Thyroid gland (tissue), 4 donors: Measurements from ENCODE around the gene MAMLD1. TPM values are rescaled to one million over a fixed set of nuclear protein-coding genes. Genes with fewer than 3 reads are reported as not detected.

Source experiments
- DNase-seq, 2 donors: peaks; one replicate each; pipeline ENCODE4 v3.0.0-alpha.2; 2019
- H3K27ac ChIP-seq, 3 donors: fragments of 200-600 bp; sonication (generic); 1 replicate in 2 of 3; 2 replicates in 1 of 3; pipeline ENCODE4 v1.5.1; 2016 to 2019; ENCODE audit warnings: mild to moderate bottlenecking in 1 of 3, moderate library complexity in 1 of 3
- H3K27me3 ChIP-seq: fragments of 200-600 bp; sonication (generic); one replicate; pipeline ENCODE4 v1.5.1; 2019
- H3K36me3 ChIP-seq, 2 donors: fragments of 200-600 bp; sonication (generic); one replicate each; pipeline ENCODE4 v1.5.1; 2016 to 2019
- H3K4me1 ChIP-seq, 2 donors: fragments of 200-600 bp; sonication (generic); one replicate each; pipeline ENCODE4 v1.5.1; 2017 to 2019
- H3K4me3 ChIP-seq, 3 donors: fragments of 200-600 bp; sonication (generic); replicated peaks in 1 of 3; 1 replicate in 2 of 3; 2 replicates in 1 of 3; pipeline ENCODE4 v1.5.1; 2016; ENCODE audit warnings: mild to moderate bottlenecking in 1 of 3
- H3K9me3 ChIP-seq: fragments of 200-600 bp; sonication (generic); one replicate; pipeline ENCODE4 v1.5.1; 2017
- POLR2A ChIP-seq, 2 donors: fragments of 450-650 bp; IDR thresholded peaks; one replicate each; pipeline ENCODE4 v1.6.1; 2017; ENCODE audit warnings: antibody characterized with exemption in 2 of 2, mild to moderate bottlenecking in 2 of 2, moderate library complexity in 1 of 2
- WGBS, 2 donors: methylation state at CpG; one replicate each; pipeline ENCODE4 v1.1.5; 2017; 5-methylcytosine and 5-hydroxymethylcytosine counted together
- intact Hi-C: fragments of 100-400 bp; cut with DNase I; formaldehyde crosslinking; loops from one replicate; pipeline ENCODE4 v1.15.1; 2023
- total RNA-seq, 4 donors: library from RNA; depleted of rRNA; stranded (reverse); fragments of >200 nt; gene quantifications; one replicate each; pipeline ENCODE4 v1.2.3, GENCODE V29; 2016
- TF ChIP-seq, protein P1 (sequence below), 6 experiments: fragments of 200-600 bp in 3 of 6; fragments of 450-650 bp in 3 of 6; sonication (generic) in 3 of 6; IDR thresholded peaks; one replicate each; pipeline ENCODE4 v1.5.1; 2016 to 2019; ENCODE audit warnings: antibody characterized with exemption in 6 of 6, mild to moderate bottlenecking in 2 of 6, inconsistent platforms in 1 of 6, moderate library complexity in 1 of 6

MAMLD1 gene
- total RNA-seq, 4 donors from 2014 or later: 1.3 to 2.2 (median 1.8) TPM

DNA sequence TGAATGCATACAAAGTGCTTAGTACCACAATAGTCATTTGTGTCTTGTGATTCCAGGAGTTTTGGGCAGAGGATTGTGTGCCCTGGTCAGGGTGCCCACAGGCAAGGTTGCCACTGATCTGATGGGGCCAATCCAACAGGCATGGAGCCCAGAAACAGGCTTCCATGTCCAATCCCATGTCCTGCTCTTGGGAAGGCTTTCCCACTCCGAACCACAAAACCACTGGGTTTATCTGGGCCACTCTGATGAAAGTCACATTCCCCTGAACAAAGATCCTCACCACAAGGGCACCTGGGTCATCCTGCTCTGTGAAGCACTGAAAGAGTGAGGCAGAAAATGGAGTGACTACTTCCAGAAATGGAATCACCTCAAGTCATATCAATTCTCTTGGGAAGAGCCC is 96.9 kb downstream of the MAMLD1 start:
- Histone ChIP-seq H3K9me3 (no peaks in the 10 kb centered on the region), H3K4me1 (no peaks in the 10 kb centered on the region), H3K27me3 (no peaks in the 10 kb centered on the region), H3K27ac (no peak overlapping the region), H3K36me3 (no peaks in the 10 kb centered on the region), H3K4me3 (no peak overlapping the region)
- TF ChIP-seq POLR2A (IDR thresholded peaks at IDR 0.05): no peak
- TF ChIP-seq, protein P1, sequence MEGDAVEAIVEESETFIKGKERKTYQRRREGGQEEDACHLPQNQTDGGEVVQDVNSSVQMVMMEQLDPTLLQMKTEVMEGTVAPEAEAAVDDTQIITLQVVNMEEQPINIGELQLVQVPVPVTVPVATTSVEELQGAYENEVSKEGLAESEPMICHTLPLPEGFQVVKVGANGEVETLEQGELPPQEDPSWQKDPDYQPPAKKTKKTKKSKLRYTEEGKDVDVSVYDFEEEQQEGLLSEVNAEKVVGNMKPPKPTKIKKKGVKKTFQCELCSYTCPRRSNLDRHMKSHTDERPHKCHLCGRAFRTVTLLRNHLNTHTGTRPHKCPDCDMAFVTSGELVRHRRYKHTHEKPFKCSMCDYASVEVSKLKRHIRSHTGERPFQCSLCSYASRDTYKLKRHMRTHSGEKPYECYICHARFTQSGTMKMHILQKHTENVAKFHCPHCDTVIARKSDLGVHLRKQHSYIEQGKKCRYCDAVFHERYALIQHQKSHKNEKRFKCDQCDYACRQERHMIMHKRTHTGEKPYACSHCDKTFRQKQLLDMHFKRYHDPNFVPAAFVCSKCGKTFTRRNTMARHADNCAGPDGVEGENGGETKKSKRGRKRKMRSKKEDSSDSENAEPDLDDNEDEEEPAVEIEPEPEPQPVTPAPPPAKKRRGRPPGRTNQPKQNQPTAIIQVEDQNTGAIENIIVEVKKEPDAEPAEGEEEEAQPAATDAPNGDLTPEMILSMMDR (IDR thresholded peaks at IDR 0.05): no peak
- DNase-seq: no peak
- 100% methylated on average over 1 of the region's 1 CpG; no CpG with 5 or more reads in 1 of the 2 donors for WGBS, 2 donors
- intact Hi-C loops: no loop called here

DNA sequence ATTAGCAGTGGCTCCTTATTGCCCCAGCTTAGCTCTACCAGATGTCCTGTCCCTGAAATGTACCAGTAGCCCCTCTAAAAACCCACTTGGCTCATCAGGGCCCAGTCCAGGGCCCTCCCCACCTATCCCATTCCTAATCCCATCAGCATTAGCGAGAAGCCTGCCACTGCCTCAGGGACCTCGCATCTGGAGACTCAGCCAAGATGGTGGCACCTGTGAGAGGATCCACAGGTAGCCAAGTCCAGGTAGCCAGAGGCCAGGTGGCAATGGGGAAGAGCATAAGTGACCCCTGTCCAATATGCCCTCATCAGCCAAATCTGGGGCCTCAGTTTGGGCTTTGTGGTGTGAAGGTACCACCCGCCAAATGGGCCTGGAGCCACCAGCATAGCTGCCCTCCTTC is 97.7 kb downstream of the MAMLD1 start:
- TF ChIP-seq POLR2A (IDR thresholded peaks at IDR 0.05): no peak
- TF ChIP-seq, protein P1 (IDR thresholded peaks at IDR 0.05): no peak
- Histone ChIP-seq H3K4me1 (no peaks in the 10 kb centered on the region), H3K27me3 (no peaks in the 10 kb centered on the region), H3K27ac (no peak overlapping the region), H3K9me3 (no peaks in the 10 kb centered on the region), H3K4me3 (no peak overlapping the region), H3K36me3 (no peaks in the 10 kb centered on the region)
- intact Hi-C loops: no loop called here
- no peak for DNase-seq
- 100% methylated on average over 2 of the region's 3 CpGs; no CpG with 5 or more reads in 1 of the 2 donors for WGBS, 2 donors

DNA sequence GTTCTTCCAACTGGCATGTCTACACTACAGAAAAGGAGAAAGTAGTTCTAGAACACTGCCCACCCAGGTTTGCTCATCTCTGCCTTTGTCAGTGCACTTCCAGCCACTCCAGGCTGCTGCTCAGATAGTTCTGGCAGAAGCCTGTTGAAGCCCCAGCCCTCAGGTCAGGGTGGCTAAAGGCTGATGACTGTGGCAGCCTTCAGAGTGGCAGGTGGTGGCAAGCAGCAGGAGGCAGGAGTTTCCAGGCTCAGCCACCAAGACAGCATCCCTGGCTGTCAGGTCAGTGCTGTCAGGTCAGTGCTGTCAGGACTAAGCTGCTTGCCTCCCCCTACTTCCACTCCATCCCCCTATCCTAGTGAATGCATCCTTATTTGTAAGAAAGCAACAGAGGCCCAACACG is 100.4 kb downstream of the MAMLD1 start:
- Histone ChIP-seq H3K27me3 (no peaks in the 10 kb centered on the region), H3K4me3 (no peak overlapping the region), H3K36me3 (no peaks in the 10 kb centered on the region), H3K4me1 (peaks cover 0 to 6% of the 10 kb centered on the region in 2 donors), H3K27ac (no peak overlapping the region), H3K9me3 (no peaks in the 10 kb centered on the region)
- intact Hi-C loops: no loop called here
- TF ChIP-seq, protein P1 (IDR thresholded peaks at IDR 0.05): no peak
- no peak for TF ChIP-seq POLR2A (IDR thresholded peaks at IDR 0.05)
- 73 to 100% methylated on average over 1 of the region's 1 CpG for WGBS, 2 donors
- DNase-seq: no peak

DNA sequence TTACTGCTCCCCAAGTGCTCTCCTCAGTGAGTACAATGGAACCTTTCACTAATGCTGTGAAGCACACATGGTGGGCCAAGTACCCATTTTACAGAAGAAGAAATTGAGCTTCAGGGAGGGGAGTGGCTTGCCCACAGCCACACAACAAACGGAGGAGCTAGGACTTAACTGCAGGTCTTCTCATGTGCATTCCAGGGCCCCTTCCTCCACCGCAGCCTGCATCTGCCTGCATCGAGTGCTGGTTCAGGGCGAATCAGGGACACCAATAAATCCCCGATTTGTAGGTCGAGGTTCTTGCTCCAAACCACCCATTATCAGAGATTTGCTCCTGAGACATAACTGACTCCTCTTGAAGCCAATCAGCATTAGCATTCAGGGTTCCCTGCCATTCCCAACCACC is 100.9 kb downstream of the MAMLD1 start:
- H3K4me1 ChIP-seq: peaks cover 0 to 6% of the 10 kb centered on the region in 2 donors
- no peak overlapping the region for H3K27ac ChIP-seq
- intact Hi-C loops: no loop called here
- no peaks in the 10 kb centered on the region for H3K9me3 ChIP-seq
- no peak for DNase-seq
- no peaks in the 10 kb centered on the region for H3K27me3 ChIP-seq
- no peak overlapping the region for H3K4me3 ChIP-seq
- TF ChIP-seq, protein P1 (IDR thresholded peaks at IDR 0.05): no peak
- no peaks in the 10 kb centered on the region for H3K36me3 ChIP-seq
- 98% methylated on average over 6 of the region's 6 CpGs for WGBS, 2 donors

DNA sequence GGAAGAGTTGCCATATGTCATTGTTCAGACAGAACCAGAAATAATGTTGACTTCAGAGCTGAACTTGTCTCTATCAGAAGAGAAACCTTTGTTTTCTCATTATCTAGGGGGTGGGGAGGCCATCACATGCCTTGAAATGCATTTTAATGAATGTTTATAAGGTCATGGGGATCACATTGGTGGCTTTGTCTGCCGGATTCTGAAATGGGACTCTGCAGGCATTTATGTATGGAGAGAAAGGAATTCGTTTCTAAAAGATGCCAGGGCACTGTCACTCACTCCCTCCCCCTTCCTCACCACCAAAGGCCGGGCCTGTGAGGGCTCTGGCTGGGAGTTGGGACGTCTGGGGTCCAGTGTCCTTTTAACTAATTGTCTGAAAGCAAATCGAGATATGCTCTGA is 102.2 kb downstream of the MAMLD1 start:
- intact Hi-C loops: no loop called here
- no peaks in the 10 kb centered on the region for H3K9me3 ChIP-seq
- H3K4me3 ChIP-seq: no peak overlapping the region
- H3K27ac ChIP-seq: peak overlapping the region in 2 of 3 donors; percentile 17 to 50
- peaks cover 0 to 6% of the 10 kb centered on the region in 2 donors for H3K4me1 ChIP-seq
- no peaks in the 10 kb centered on the region for H3K36me3 ChIP-seq
- no peak for TF ChIP-seq POLR2A (IDR thresholded peaks at IDR 0.05)
- TF ChIP-seq, protein P1 (IDR thresholded peaks at IDR 0.05): no peak
- no peaks in the 10 kb centered on the region for H3K27me3 ChIP-seq
- DNase-seq: no peak
- WGBS, 2 donors: 84 to 89% methylated on average over 3 to 5 of the region's 5 CpGs
